ENCODE measurements around the gene OR6X1.

DNA sequence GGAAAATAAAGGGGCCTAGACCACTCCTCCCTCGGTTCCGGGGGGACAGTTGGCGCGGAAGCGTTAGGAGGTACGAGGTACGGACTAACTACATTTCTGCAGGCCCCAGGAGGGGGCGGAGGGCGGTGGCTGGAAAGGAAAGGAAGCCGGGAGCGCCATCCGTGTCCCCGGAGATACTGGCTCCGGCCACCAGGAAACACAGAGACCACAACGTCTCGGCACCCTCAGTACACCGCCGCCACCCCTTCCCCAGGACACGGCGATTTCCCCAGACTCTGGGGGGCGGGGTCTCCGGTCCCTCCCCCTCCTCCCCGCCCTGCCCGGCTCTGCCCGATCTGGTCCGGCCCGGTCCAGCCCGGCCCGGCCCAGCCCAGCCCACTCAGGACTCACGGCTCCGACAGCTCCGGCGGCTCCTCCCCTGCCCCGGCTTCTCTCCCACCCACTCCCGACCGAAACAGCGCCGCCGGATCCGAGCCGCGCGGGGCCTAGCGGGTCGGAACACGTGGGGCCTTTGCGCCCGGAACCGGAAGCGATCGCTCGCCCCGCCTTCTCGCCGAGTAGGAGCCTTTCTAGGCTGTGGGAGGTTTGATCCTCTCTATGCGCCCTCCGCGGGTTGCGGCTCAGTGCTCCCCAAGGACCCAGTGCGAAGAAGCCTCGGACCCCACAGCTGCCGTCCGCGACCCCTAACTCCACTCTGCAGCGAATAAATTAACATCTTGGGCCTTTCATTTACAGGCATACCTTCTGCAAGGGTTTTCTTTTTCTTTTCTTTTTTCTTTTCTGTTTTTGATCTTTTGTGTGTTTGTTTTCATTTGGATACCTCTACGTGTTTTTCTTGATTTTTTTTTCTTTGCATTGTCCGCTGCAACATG is 12.9 kb downstream of the OR6X1 start, which contains the start of gene ZNF202:
- TF ChIP-seq, protein P1, sequence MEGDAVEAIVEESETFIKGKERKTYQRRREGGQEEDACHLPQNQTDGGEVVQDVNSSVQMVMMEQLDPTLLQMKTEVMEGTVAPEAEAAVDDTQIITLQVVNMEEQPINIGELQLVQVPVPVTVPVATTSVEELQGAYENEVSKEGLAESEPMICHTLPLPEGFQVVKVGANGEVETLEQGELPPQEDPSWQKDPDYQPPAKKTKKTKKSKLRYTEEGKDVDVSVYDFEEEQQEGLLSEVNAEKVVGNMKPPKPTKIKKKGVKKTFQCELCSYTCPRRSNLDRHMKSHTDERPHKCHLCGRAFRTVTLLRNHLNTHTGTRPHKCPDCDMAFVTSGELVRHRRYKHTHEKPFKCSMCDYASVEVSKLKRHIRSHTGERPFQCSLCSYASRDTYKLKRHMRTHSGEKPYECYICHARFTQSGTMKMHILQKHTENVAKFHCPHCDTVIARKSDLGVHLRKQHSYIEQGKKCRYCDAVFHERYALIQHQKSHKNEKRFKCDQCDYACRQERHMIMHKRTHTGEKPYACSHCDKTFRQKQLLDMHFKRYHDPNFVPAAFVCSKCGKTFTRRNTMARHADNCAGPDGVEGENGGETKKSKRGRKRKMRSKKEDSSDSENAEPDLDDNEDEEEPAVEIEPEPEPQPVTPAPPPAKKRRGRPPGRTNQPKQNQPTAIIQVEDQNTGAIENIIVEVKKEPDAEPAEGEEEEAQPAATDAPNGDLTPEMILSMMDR (IDR thresholded peaks at IDR 0.05; ENCODE audit: control extremely low read depth in 1 of 3, insufficient read depth in 1 of 3, low read depth in 1 of 3, low read length in 3 of 3) = peak; percentile 14 to 36 (median 31); a peak in 2 of 4 replicates
- TF ChIP-seq USF2 (IDR thresholded peaks at IDR 0.05; ENCODE audit: low read length) (peak; percentile 74), FOSL1 (IDR thresholded peaks at IDR 0.05; ENCODE audit: insufficient read depth, low read depth, low read length) (no peak), EP300 (IDR thresholded peaks at IDR 0.05; ENCODE audit: borderline replicate concordance in 1 of 2, low read depth in 2 of 2, low read length in 2 of 2) (no peak), RAD21 (IDR thresholded peaks at IDR 0.05 in 1 of 2, conservative IDR thresholded peaks at IDR 0.05 in 1 of 2; ENCODE audit: low read depth in 2 of 2, low read length in 2 of 2) (peak; percentile 9 to 21; a peak in 2 of 4 replicates), RNF2 (IDR thresholded peaks at IDR 0.05; ENCODE audit: borderline replicate concordance, low read depth, low read length, missing control alignments, poor library complexity, severe bottlenecking) (no peak), CEBPB (IDR thresholded peaks at IDR 0.05; ENCODE audit: low read depth, low read length) (no peak), YY1 (IDR thresholded peaks at IDR 0.05; ENCODE audit: low read depth, low read length) (0 out of 2 replicates have a peak, but pooled peaks have one; percentile 33)
